Gastrocnemius medialis (tissue), 4 donors: ENCODE data around the gene OBSCN. TPM values are rescaled to one million over a fixed set of nuclear protein-coding genes. Genes with fewer than 3 reads are reported as not detected.

Experiments
- ATAC-seq, 2 donors: fragments of 150-250 bp; one replicate each; pipeline ENCODE4 v1.9.1; 2016
- DNase-seq, 2 donors: peaks; one replicate each; pipeline ENCODE4 v3.0.0-alpha.2; 2019
- H3K27ac ChIP-seq, 4 donors: fragments of 200-600 bp; sonication (generic); 1 replicate in 1 of 4; 2 replicates in 3 of 4; pipeline ENCODE4 v1.5.1; 2016 to 2018; ENCODE audit warnings: mild to moderate bottlenecking in 2 of 4, moderate library complexity in 1 of 4
- H3K27me3 ChIP-seq, 3 donors: fragments of 200-600 bp; sonication (generic) in 2 of 3; 1 replicate in 1 of 3; 2 replicates in 2 of 3; pipeline versions ENCODE4 v1.5.1 to v1.6.0; 2016 to 2019; ENCODE audit warnings: mild to moderate bottlenecking in 1 of 3, moderate library complexity in 1 of 3
- H3K36me3 ChIP-seq, 2 donors: fragments of 200-600 bp; sonication (generic) in 1 of 2; one replicate each; pipeline ENCODE4 v1.5.1; 2017 to 2018
- H3K4me1 ChIP-seq, 2 donors: fragments of 200-600 bp; sonication (generic) in 1 of 2; one replicate each; pipeline ENCODE4 v1.5.1; 2016 to 2017; ENCODE audit warnings: mild to moderate bottlenecking in 2 of 2
- H3K4me3 ChIP-seq, 4 donors: fragments of 200-600 bp; sonication (generic) in 3 of 4; 1 replicate in 1 of 4; 2 replicates in 3 of 4; pipeline ENCODE4 v1.5.1; 2016 to 2019; ENCODE audit warnings: mild to moderate bottlenecking in 2 of 4
- H3K9me3 ChIP-seq, 3 donors: fragments of 200-600 bp; sonication (generic) in 2 of 3; 1 replicate in 1 of 3; 2 replicates in 2 of 3; pipeline ENCODE4 v1.5.1; 2016 to 2019
- CTCF ChIP-seq, 5 experiments: fragments of 450-650 bp in 3 of 5; fragments of 200-600 bp in 2 of 5; sonication (generic) in 2 of 5; IDR thresholded peaks in 4 of 5; conservative IDR thresholded peaks in 1 of 5; 1 replicate in 4 of 5; 2 replicates in 1 of 5; pipeline ENCODE4 v1.5.1; 2016 to 2019; ENCODE audit warnings: antibody characterized with exemption in 5 of 5, mild to moderate bottlenecking in 3 of 5, moderate library complexity in 3 of 5
- POLR2A ChIP-seq, 2 donors: fragments of 450-650 bp; IDR thresholded peaks; one replicate each; pipeline ENCODE4 v1.6.1; 2017; ENCODE audit warnings: antibody characterized with exemption in 2 of 2, mild to moderate bottlenecking in 2 of 2, moderate library complexity in 2 of 2
- in situ Hi-C, 4 donors: fragments of 200-750 bp; cut with MboI; loops; one replicate each; pipeline versions ENCODE4 v1.15.0 to v1.8.0; 2017; ENCODE audit warnings: low sequenced_read_pairs in 4 of 4
- intact Hi-C: fragments of 100-400 bp; cut with DNase I; formaldehyde crosslinking; loops from one replicate; pipeline ENCODE4 v1.15.1; 2023; ENCODE audit warnings: low total_unique reads
- total RNA-seq, 4 donors: library from RNA; depleted of rRNA; stranded (reverse); fragments of >200 nt; gene quantifications; one replicate each; pipeline versions ENCODE4 v1.1.0 to v1.2.3, GENCODE V29; 2016

OBSCN gene
- total RNA-seq, 4 donors from 2014 or later: 798 to 1,571 (median 1,162) TPM

DNA sequence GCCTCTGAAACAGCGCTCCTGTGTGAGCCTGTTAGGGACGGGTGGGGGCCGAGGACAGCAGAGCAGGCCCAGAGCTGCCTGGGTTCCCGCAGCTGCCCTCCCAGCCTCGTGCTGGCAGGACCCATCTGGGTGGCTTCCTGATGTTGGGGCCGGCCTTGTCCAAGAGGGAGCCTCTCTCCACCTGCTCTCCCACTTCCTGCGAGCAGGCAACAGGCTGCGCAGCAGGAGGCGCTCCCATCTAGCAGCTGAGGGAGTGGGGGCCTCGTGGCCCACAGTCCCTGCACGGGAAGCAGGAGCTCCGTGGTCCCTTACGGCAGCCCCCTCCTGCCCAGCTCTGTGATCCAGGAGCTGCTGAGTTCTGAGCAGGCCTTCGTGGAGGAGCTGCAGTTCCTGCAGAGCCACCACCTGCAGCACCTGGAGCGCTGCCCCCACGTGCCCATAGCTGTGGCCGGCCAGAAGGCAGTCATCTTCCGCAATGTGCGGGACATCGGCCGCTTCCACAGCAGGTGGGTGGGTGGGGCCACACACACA lies 130.7 kb downstream of the OBSCN start:
- peaks cover 0 to 98% of the 10 kb centered on the region in 2 donors for H3K36me3 ChIP-seq
- intact Hi-C loops: no loop called here
- no peaks in the 10 kb centered on the region for H3K9me3 ChIP-seq
- in situ Hi-C loops: no loop called here
- DNase-seq (peak; percentile 18 to 50), ATAC-seq (no peak)
- no peaks in the 10 kb centered on the region for H3K27me3 ChIP-seq
- no peak overlapping the region for H3K4me3 ChIP-seq
- TF ChIP-seq POLR2A (IDR thresholded peaks at IDR 0.05): no peak
- no peak for TF ChIP-seq CTCF (IDR thresholded peaks at IDR 0.05 in 4 of 5, conservative IDR thresholded peaks at IDR 0.05 in 1 of 5)
- H3K27ac ChIP-seq: peak overlapping the region in 2 of 4 donors; percentile 28 to 80
- peaks cover 0 to 4% of the 10 kb centered on the region in 2 donors for H3K4me1 ChIP-seq

DNA sequence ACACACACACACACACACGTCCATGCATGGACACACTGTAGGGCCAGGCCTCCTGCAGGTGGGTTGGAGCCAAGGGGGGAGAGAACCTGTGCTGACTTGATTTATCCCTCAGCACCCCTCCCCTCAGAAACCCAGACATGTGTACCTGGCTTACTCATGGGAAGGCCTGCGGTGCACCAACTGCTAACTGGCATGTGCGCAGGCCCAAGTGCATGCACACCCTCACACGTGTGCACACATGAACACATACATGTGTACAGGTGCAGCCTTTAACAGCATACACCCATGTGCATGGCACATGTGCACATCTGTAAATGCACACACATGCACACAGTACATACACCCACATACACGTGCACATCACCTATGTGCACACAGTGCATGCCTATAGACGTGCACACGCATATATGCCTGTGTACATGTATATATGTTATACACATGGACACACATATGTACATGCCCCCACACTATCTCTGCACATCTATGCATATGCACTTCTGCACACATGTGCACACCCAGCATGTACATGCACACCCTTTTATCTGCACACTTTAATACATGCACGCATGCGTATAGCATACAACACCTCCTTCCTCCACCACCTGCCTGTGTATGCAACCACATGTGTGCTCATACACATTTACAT lies 131.3 kb downstream of the OBSCN start:
- TF ChIP-seq POLR2A (IDR thresholded peaks at IDR 0.05) (no peak), CTCF (IDR thresholded peaks at IDR 0.05 in 4 of 5, conservative IDR thresholded peaks at IDR 0.05 in 1 of 5) (no peak)
- intact Hi-C loops (no loop called here), in situ Hi-C loops (no loop called here)
- H3K9me3 ChIP-seq: no peaks in the 10 kb centered on the region
- H3K36me3 ChIP-seq: peaks cover 0 to 98% of the 10 kb centered on the region in 2 donors
- H3K4me3 ChIP-seq: no peak overlapping the region
- no peaks in the 10 kb centered on the region for H3K27me3 ChIP-seq
- H3K27ac ChIP-seq: peak overlapping the region in 1 of 4 donors; percentile 80
- ATAC-seq (no peak), DNase-seq (no peak)
- peaks cover 0 to 4% of the 10 kb centered on the region in 2 donors for H3K4me1 ChIP-seq

- Histone ChIP-seq H3K9me3 (no peaks in the 10 kb centered on the region), H3K27me3 (no peaks in the 10 kb centered on the region), H3K36me3 (peaks cover 0 to 96% of the 10 kb centered on the region in 2 donors), H3K4me3 (no peak overlapping the region), H3K4me1 (peaks cover 0 to 8% of the 10 kb centered on the region in 2 donors), H3K27ac (peak overlapping the region in 3 of 4 donors; percentile 2 to 63 (median 33))
- TF ChIP-seq CTCF (IDR thresholded peaks at IDR 0.05 in 4 of 5, conservative IDR thresholded peaks at IDR 0.05 in 1 of 5): no peak
- TF ChIP-seq POLR2A (IDR thresholded peaks at IDR 0.05): no peak
- DNase-seq: peak; percentile 1 to 20
- in situ Hi-C loops (no loop called here), intact Hi-C loops (no loop called here)
- ATAC-seq: no peak
These were observed 132.2 kb downstream of the OBSCN start for GRCh38 chr1:228339766-228340685.

GRCh38 chr1:228340686-228341449 lies 133.0 kb downstream of the OBSCN start:
- no peak for ATAC-seq
- H3K27me3 ChIP-seq: no peaks in the 10 kb centered on the region
- peaks cover 0 to 97% of the 10 kb centered on the region in 2 donors for H3K36me3 ChIP-seq
- intact Hi-C loops: no loop called here
- no peaks in the 10 kb centered on the region for H3K9me3 ChIP-seq
- no peak for TF ChIP-seq CTCF (IDR thresholded peaks at IDR 0.05 in 4 of 5, conservative IDR thresholded peaks at IDR 0.05 in 1 of 5)
- no peak for TF ChIP-seq POLR2A (IDR thresholded peaks at IDR 0.05)
- peak overlapping the region; percentile 2 to 63 (median 31) for H3K27ac ChIP-seq
- in situ Hi-C loops: no loop called here
- H3K4me3 ChIP-seq: no peak overlapping the region
- peak; percentile 8 to 48 for DNase-seq
- peaks cover 0 to 8% of the 10 kb centered on the region in 2 donors for H3K4me1 ChIP-seq
